Colonic mucosa (tissue), 4 donors: ENCODE measurements around the gene MAMLD1. TPM values are rescaled to one million over a fixed set of nuclear protein-coding genes. Genes with fewer than 3 reads are reported as not detected.

Experiments
- DNase-seq: peaks from one replicate; pipeline ENCODE4 v3.0.0-alpha.2; 2020
- H3K27ac ChIP-seq: fragments of 200-600 bp; one replicate; pipeline ENCODE4 v1.8.0; 2021
- H3K27me3 ChIP-seq: fragments of 200-600 bp; one replicate; pipeline ENCODE4 v1.8.0; 2021
- H3K36me3 ChIP-seq: fragments of 200-600 bp; one replicate; pipeline ENCODE4 v1.8.0; 2021
- H3K4me1 ChIP-seq: fragments of 200-600 bp; one replicate; pipeline ENCODE4 v1.8.0; 2021; ENCODE audit warnings: mild to moderate bottlenecking
- H3K4me3 ChIP-seq: fragments of 200-600 bp; one replicate; pipeline ENCODE4 v1.8.0; 2021
- H3K9ac ChIP-seq, 2 donors: one replicate each; pipeline ENCODE4 v1.7.0; 2013; ENCODE audit warnings: control low read depth in 2 of 2, low read depth in 2 of 2, low read length in 2 of 2
- H3K9me3 ChIP-seq: fragments of 200-600 bp; one replicate; pipeline ENCODE4 v1.8.0; 2021
- CTCF ChIP-seq: fragments of 200-600 bp; IDR thresholded peaks from one replicate; pipeline ENCODE4 v1.8.0; 2022; ENCODE audit warnings: antibody characterized with exemption, mild to moderate bottlenecking
- intact Hi-C: fragments of 100-400 bp; cut with DNase I; formaldehyde crosslinking; loops from one replicate; pipeline ENCODE4 v1.14.1; 2022
- total RNA-seq, 2 donors: library from RNA; stranded (reverse); fragmentation: NEBNext Ultra II Directional in 1 of 2; extraction: Animal tissue kit (Norgen Biotek cat#: 25700) in 1 of 2; gene quantifications; one replicate each; pipeline ENCODE4 v1.2.1, GENCODE V29; 2021
- donor health status: healthy.
- donor health status: DM: no; HTN: no; CAD: no.
- donor health status: DM: no; HTN: no; CAD: no.

The MAMLD1 gene
- total RNA-seq, 2 donors from 2014 or later = 0.49 to 0.93 TPM

DNA sequence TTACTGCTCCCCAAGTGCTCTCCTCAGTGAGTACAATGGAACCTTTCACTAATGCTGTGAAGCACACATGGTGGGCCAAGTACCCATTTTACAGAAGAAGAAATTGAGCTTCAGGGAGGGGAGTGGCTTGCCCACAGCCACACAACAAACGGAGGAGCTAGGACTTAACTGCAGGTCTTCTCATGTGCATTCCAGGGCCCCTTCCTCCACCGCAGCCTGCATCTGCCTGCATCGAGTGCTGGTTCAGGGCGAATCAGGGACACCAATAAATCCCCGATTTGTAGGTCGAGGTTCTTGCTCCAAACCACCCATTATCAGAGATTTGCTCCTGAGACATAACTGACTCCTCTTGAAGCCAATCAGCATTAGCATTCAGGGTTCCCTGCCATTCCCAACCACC lies 100.9 kb downstream of the MAMLD1 start:
- Histone ChIP-seq H3K9ac (no peak overlapping the region), H3K36me3 (no peaks in the 10 kb centered on the region), H3K4me3 (no peak overlapping the region), H3K27ac (no peak overlapping the region), H3K9me3 (no peaks in the 10 kb centered on the region), H3K4me1 (no peaks in the 10 kb centered on the region), H3K27me3 (no peaks in the 10 kb centered on the region)
- no peak for DNase-seq
- no peak for TF ChIP-seq CTCF
- intact Hi-C loops = no loop called here

GRCh38 chrX:150465326-150465725 lies 102.2 kb downstream of the MAMLD1 start:
- no peaks in the 10 kb centered on the region for H3K9me3 ChIP-seq
- DNase-seq = no peak
- no peak overlapping the region for H3K4me3 ChIP-seq
- no peaks in the 10 kb centered on the region for H3K27me3 ChIP-seq
- H3K27ac ChIP-seq = no peak overlapping the region
- H3K9ac ChIP-seq = no peak overlapping the region
- no peaks in the 10 kb centered on the region for H3K36me3 ChIP-seq
- intact Hi-C loops = no loop called here
- no peak for TF ChIP-seq CTCF
- no peaks in the 10 kb centered on the region for H3K4me1 ChIP-seq

DNA sequence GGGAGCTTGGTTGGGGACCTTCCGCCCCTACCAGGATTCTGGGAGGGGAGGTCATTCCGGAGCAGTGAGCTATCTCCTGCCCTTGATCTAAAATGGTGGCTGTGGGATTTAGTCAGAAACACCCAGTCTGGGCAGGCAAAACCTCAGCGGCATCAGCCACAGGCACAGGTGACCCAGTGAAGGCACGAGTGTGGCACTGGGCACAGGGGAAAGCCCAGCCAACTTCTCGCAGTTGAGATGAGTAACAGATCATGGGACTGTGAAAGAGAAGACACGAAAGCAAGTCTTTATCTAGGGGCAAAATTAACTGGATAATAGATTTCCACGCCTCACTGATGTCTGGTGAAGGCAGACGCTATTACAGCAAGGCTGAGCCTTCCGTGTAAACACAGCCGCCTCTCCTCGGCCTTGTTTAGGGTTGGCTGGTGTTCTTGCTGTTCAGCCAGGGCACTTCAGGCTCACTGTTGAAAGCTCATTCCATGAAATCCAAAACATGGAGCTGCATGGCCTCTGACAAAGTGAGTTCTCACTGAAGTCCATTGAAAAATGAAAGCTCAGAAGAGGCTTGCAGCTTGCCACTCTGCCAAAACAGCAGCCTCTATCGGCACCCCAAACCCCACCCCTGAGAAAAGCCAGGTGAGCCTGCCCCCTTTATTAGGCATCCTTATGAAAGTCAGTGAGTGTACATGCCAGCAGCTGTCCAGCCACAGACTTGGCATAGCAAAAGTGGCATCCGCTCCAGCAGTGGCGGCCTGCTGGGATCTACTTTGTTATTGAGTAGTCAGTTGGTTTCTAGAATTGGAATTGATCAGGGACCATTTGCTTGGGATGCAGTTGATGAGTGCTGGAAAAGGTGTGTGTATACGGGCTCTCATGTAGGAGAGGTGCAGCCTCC lies 103.0 kb downstream of the MAMLD1 start:
- H3K27me3 ChIP-seq = no peaks in the 10 kb centered on the region
- TF ChIP-seq CTCF = no peak
- DNase-seq = no peak
- H3K4me3 ChIP-seq = no peak overlapping the region
- no peak overlapping the region for H3K27ac ChIP-seq
- H3K9ac ChIP-seq = no peak overlapping the region
- H3K9me3 ChIP-seq = no peaks in the 10 kb centered on the region
- H3K36me3 ChIP-seq = no peaks in the 10 kb centered on the region
- no peaks in the 10 kb centered on the region for H3K4me1 ChIP-seq
- intact Hi-C loops = no loop called here

GRCh38 chrX:150472306-150472705 lies 109.2 kb downstream of the MAMLD1 start:
- no peak overlapping the region for H3K9ac ChIP-seq
- H3K27ac ChIP-seq = no peak overlapping the region
- no peaks in the 10 kb centered on the region for H3K36me3 ChIP-seq
- no peaks in the 10 kb centered on the region for H3K27me3 ChIP-seq
- no peaks in the 10 kb centered on the region for H3K4me1 ChIP-seq
- intact Hi-C loops = no loop called here
- no peaks in the 10 kb centered on the region for H3K9me3 ChIP-seq
- TF ChIP-seq CTCF = no peak
- DNase-seq = no peak
- no peak overlapping the region for H3K4me3 ChIP-seq

- Histone ChIP-seq H3K9ac (no peak overlapping the region), H3K9me3 (no peaks in the 10 kb centered on the region), H3K4me1 (no peaks in the 10 kb centered on the region), H3K4me3 (no peak overlapping the region), H3K36me3 (no peaks in the 10 kb centered on the region), H3K27me3 (no peaks in the 10 kb centered on the region), H3K27ac (no peak overlapping the region)
- intact Hi-C loops = no loop called here
- TF ChIP-seq CTCF = no peak
- no peak for DNase-seq
Observed at GRCh38 chrX:150473371-150473770, 110.3 kb downstream of the MAMLD1 start.
